ENCODE measurements around the gene QRICH1. TPM values are rescaled to one million over a fixed set of nuclear protein-coding genes. Genes with fewer than 3 reads are reported as not detected.

QRICH1 gene
- total and polyA plus RNA-seq, 10 of the 15 experiments (the other 5 are each of a cell fraction or from before 2014, with no cell fraction given): 22.2 to 116 (median 81.4) TPM

- TF ChIP-seq PKNOX1 (IDR thresholded peaks at IDR 0.05): no peak
- no peak for TF ChIP-seq E2F8 (IDR thresholded peaks at IDR 0.05; ENCODE audit: low read depth, partially characterized antibody)
- TF ChIP-seq MYC (IDR thresholded peaks at IDR 0.05; ENCODE audit: insufficient read depth, insufficient read length, insufficient replicate concordance, low read length, severe bottlenecking): no peak
- TF ChIP-seq USF2 (IDR thresholded peaks at IDR 0.05; ENCODE audit: borderline replicate concordance, low read depth, low read length): no peak
- TF ChIP-seq ATF2 (IDR thresholded peaks at IDR 0.05; ENCODE audit: low read length): no peak
- no peak for TF ChIP-seq RBBP5 (conservative IDR thresholded peaks at IDR 0.05)
- TF ChIP-seq CTCF (IDR thresholded peaks at IDR 0.05 in 2 of 3, conservative IDR thresholded peaks at IDR 0.05 in 1 of 3; ENCODE audit: control insufficient read depth in 2 of 3, extremely low read depth in 1 of 3, insufficient read depth in 1 of 3, low read depth in 3 of 3, low read length in 3 of 3): no peak; a peak in 1 of 6 replicates
- TF ChIP-seq KDM1A (IDR thresholded peaks at IDR 0.05; ENCODE audit: borderline replicate concordance): no peak
- 0 out of 4 replicates have a peak, but pooled peaks of 1 of the 2 experiments have one; percentile 30 for TF ChIP-seq IKZF2 (IDR thresholded peaks at IDR 0.05)
- no peak for TF ChIP-seq POU2F2 (IDR thresholded peaks at IDR 0.05; ENCODE audit: borderline replicate concordance, low read depth, low read length)
- peak; percentile 59 for TF ChIP-seq HDGF (IDR thresholded peaks at IDR 0.05)
- no peak for TF ChIP-seq DPF2 (IDR thresholded peaks at IDR 0.05)
- no peak for TF ChIP-seq WRNIP1 (IDR thresholded peaks at IDR 0.05; ENCODE audit: borderline replicate concordance, low read depth, low read length)
- TF ChIP-seq ZNF384 (IDR thresholded peaks at IDR 0.05; ENCODE audit: borderline replicate concordance, low read depth, low read length): no peak
- no peak for TF ChIP-seq POLR2A (IDR thresholded peaks at IDR 0.05; ENCODE audit: low read depth, low read length)
- TF ChIP-seq REST (IDR thresholded peaks at IDR 0.05; ENCODE audit: low read depth, low read length): no peak
- no peak for TF ChIP-seq FOXM1 (IDR thresholded peaks at IDR 0.05; ENCODE audit: low read depth, low read length)
Measured at GRCh38 chr3:49007771-49008528, 85.9 kb downstream of the QRICH1 start (continued).
